DOHH2 (cell line): Measurements from ENCODE around the gene LUZP1.

ENCODE experiments used
- H3F3A ChIP-seq: fragments of 200-600 bp; sonication (generic), shearing (Covaris generic); 2 replicates; pipeline ENCODE4 v1.6.0; 2016; ENCODE audit warnings: antibody characterized with exemption, mild to moderate bottlenecking; ENCODE audit not compliant: control insufficient read depth, insufficient read depth
- H3K27ac ChIP-seq: fragments of 200-600 bp; sonication (generic); 2 replicates; pipeline ENCODE4 v1.5.1; 2014; ENCODE audit warnings: low read depth, mild to moderate bottlenecking, low read length, moderate library complexity
- H3K27me3 ChIP-seq: fragments of 200-600 bp; sonication (generic); 2 replicates; pipeline ENCODE4 v1.6.1; 2014; ENCODE audit warnings: mild to moderate bottlenecking, low read length, mixed read lengths; ENCODE audit not compliant: control insufficient read depth
- H3K36me3 ChIP-seq: fragments of 200-600 bp; sonication (generic); 2 replicates; pipeline ENCODE4 v1.6.1; 2014; ENCODE audit warnings: mild to moderate bottlenecking, low read length, moderate library complexity, mixed read lengths; ENCODE audit not compliant: control insufficient read depth
- H3K4me1 ChIP-seq: fragments of 200-600 bp; sonication (generic); 2 replicates; pipeline ENCODE4 v1.6.1; 2014; ENCODE audit warnings: mild to moderate bottlenecking, low read length, mixed read lengths; ENCODE audit not compliant: control insufficient read depth
- H3K4me2 ChIP-seq: fragments of 200-600 bp; sonication (generic); 2 replicates; pipeline ENCODE4 v1.6.0; 2014; ENCODE audit warnings: mild to moderate bottlenecking, low read length, moderate library complexity
- H3K4me3 ChIP-seq: fragments of 200-600 bp; sonication (generic); 2 replicates; pipeline ENCODE4 v1.5.1; 2014; ENCODE audit warnings: mild to moderate bottlenecking, low read length, mixed read lengths
- H3K79me2 ChIP-seq: fragments of 200-600 bp; sonication (generic); 2 replicates; pipeline ENCODE4 v1.6.1; 2014; ENCODE audit warnings: mild to moderate bottlenecking, low read length, mixed read lengths; ENCODE audit not compliant: control insufficient read depth
- H3K9me2 ChIP-seq: fragments of 200-600 bp; sonication (generic); replicated peaks from 2 replicates; pipeline ENCODE4 v1.6.1; 2014; ENCODE audit warnings: mild to moderate bottlenecking, low read length, mixed read lengths; ENCODE audit not compliant: control insufficient read depth
- H3K9me3 ChIP-seq: fragments of 200-600 bp; sonication (generic); 2 replicates; pipeline ENCODE4 v1.6.1; 2014; ENCODE audit warnings: antibody characterized with exemption, low read length, mixed read lengths; ENCODE audit not compliant: control insufficient read depth, insufficient read depth
- H4K20me1 ChIP-seq: fragments of 200-600 bp; sonication (generic); 2 replicates; pipeline ENCODE4 v1.6.0; 2014; ENCODE audit warnings: low read depth, mild to moderate bottlenecking, antibody characterized with exemption, low read length, moderate library complexity; ENCODE audit not compliant: control insufficient read depth, insufficient read depth
- EZH2phosphoT487 ChIP-seq: fragments of 200-600 bp; sonication (generic); IDR thresholded peaks from 2 replicates; pipeline ENCODE4 v1.6.1; 2017; ENCODE audit warnings: borderline replicate concordance, mild to moderate bottlenecking, antibody characterized with exemption, low read length, moderate library complexity, mixed read lengths
- TF ChIP-seq, protein P1 (sequence below): fragments of 200-600 bp; sonication (generic); IDR thresholded peaks from one replicate; pipeline ENCODE4 v1.5.1; 2014; ENCODE audit warnings: antibody characterized with exemption, mild to moderate bottlenecking, low read depth, low read length; ENCODE audit not compliant: poor library complexity, severe bottlenecking

The LUZP1 gene

DNA sequence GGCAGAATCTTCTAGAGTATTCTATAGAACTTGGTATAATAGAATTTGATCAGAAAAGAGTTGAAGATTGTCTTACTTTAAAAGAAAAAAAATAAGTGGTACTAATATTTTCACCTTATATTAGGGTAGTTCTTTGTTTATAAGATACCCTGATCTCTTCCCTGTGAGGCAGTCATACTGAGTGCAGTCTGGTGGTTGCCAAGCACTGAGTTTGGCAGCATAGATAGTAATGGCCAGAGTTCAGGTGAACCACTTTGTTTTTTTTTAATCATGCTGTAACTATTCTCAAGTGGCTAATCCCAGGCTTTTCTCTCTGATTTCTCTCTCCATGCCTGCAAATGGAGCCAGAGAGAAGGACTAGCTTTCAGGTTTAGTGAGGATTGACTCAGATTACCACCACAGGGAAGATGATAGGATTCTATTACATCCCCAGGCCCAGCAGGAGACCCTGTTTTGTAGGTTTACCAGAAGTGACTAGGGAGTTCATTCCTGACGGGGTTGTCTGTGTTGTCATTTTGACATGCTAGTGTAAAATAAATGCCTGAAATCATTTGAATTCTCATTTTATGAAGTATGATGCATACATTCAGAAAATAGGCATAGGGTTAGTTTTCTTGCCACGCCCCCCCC lies 132.7 kb downstream of the LUZP1 start:
- Histone ChIP-seq H3K4me1 (peaks cover 50% of the 10 kb centered on the region), H4K20me1 (peaks cover 9% of the 10 kb centered on the region; the same call in 1 of the 2 replicates)

More for the DNA sequence above, 132.7 kb downstream of the LUZP1 start:
- H3K9me2 ChIP-seq = no peaks in the 10 kb centered on the region
- H3K4me2 ChIP-seq = no peak overlapping the region
- H3F3A ChIP-seq = peaks cover 15% of the 10 kb centered on the region
- TF ChIP-seq EZH2phosphoT487 = no peak
- TF ChIP-seq, protein P1, sequence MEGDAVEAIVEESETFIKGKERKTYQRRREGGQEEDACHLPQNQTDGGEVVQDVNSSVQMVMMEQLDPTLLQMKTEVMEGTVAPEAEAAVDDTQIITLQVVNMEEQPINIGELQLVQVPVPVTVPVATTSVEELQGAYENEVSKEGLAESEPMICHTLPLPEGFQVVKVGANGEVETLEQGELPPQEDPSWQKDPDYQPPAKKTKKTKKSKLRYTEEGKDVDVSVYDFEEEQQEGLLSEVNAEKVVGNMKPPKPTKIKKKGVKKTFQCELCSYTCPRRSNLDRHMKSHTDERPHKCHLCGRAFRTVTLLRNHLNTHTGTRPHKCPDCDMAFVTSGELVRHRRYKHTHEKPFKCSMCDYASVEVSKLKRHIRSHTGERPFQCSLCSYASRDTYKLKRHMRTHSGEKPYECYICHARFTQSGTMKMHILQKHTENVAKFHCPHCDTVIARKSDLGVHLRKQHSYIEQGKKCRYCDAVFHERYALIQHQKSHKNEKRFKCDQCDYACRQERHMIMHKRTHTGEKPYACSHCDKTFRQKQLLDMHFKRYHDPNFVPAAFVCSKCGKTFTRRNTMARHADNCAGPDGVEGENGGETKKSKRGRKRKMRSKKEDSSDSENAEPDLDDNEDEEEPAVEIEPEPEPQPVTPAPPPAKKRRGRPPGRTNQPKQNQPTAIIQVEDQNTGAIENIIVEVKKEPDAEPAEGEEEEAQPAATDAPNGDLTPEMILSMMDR = no peak
- H3K27ac ChIP-seq = no peak overlapping the region
- peaks cover 95% of the 10 kb centered on the region for H3K79me2 ChIP-seq
- H3K36me3 ChIP-seq = peaks cover 24% of the 10 kb centered on the region
- no peaks in the 10 kb centered on the region for H3K9me3 ChIP-seq
- no peak overlapping the region for H3K4me3 ChIP-seq
- no peaks in the 10 kb centered on the region for H3K27me3 ChIP-seq
